HG02884 (cell line): ENCODE measurements around the gene ASTE1.
"Not testable (repeated sequence)": the region's sequence is repeated elsewhere in the genome, so short reads cannot be mapped to it uniquely, and the experiment has no call there.

Experiments
- ATAC-seq: cut with Tn5 transposase; IDR thresholded peaks from one replicate; pipeline ENCODE4 v1.9.1; 2021; ENCODE audit warnings: mild to moderate bottlenecking, moderate library complexity; ENCODE audit not compliant: unreplicated experiment

Gene ASTE1

DNA sequence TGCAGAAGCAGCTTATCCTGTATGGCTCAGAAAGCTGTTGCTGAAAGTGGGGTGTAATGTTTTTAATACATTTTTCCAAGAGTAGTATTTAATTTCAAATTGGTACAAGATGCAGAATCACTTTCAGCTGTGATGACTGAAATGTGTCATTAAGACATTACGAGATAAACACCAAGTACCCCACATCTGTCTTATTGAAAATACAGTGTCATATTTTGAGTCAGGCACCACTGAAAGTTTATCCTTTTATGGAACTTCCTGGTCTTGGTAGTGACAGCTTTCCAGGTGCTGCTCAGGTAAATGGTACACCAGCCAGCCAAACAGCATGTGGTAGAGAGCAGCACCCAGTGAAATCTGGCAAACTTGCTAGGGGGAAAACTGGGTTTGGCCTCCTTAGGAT lies 16.9 kb downstream of the ASTE1 start:
- ATAC-seq = no peak

DNA sequence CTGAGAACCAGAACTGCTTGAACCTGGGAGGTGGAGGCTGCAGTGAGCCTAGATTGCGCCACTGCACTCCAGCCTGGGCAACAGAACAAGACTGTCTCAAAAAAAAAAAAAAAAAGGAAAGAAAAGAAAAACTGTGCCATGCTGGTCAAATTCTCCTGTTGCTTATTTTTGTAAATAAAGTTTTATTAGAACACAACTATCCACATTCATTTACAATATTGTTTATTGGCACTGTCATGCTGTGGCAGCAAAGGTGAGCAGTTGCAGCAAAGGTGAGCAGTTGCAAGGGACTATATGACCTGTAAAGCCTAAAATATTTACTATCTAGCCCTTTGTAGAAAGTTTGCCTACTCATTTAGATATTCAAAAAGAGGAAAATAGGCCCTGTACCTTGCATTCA lies 18.3 kb downstream of the ASTE1 start:
- ATAC-seq = no peak

DNA sequence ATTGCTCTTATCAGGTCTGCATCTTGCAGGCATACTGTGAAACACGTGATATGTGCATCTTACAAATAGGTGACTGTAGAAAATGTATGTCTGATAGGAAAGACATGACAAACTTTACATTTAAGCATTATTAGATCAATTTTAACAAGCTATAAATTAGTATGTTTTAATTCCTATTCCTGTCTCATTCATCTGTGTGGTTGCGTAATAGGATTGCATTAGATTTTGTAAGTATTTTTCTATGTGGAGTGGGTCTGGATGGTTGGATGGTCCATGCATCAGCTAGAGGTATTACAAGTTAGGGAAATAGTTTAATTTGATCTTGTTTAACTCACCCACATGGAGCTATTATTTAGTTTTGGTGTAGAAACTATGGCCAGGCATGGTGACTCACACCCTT lies 18.8 kb downstream of the ASTE1 start:
- no peak for ATAC-seq

DNA sequence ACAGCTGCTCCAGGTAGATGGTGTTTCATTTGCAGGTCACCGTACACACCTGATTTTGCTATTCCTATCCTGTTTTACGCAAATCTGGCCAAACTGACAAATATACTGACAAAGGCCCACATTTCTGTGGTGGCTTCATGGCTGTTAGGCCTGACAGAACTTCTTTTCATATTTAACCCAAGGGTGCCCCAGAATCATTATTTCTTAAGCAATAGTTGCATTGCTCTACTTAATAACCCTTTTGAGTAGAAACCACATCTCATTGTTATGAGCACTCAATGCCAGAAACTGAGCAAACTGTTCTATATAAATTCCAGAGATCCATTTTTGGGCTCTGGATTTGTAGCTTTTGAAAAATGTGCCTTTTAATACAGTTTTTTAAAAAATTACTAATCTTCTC lies 19.4 kb downstream of the ASTE1 start:
- ATAC-seq = no peak

DNA sequence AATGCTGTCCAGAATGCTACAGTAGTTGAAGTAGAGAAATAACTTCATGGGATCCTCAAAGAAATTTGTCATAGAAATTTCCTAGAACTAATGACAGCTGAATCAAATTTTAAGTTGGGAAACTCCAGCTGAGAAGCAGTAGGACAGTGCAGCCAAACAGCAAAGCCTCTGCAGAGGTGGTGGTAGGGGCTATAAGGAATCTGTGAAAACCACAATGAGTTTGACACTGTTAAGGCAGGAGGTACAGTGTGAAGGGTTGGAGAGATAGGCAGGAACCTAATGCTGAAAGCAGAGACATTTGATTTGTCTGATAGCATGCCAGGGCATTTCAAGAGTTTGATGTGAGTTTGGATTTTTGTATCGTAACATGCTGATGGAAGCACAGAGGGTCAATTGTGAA lies 22.0 kb downstream of the ASTE1 start:
- no peak for ATAC-seq

DNA sequence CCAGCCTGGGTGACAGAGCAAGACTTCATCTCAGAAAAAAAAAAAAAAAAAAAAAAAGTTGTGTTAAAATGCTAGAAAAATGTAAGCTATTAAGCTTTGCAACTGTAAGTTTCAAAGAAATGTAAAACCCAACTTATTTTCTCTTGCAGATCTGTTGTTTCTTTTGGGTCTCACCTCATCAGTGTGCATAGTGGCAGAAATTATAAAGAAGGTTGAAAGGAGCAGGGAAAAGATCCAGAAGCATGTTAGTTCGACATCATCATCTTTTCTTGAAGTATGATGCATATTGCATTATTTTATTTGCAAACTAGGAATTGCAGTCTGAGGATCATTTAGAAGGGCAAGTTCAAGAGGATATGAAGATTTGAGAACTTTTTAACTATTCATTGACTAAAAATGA lies 25.6 kb downstream of the ASTE1 start:
- ATAC-seq = no peak

DNA sequence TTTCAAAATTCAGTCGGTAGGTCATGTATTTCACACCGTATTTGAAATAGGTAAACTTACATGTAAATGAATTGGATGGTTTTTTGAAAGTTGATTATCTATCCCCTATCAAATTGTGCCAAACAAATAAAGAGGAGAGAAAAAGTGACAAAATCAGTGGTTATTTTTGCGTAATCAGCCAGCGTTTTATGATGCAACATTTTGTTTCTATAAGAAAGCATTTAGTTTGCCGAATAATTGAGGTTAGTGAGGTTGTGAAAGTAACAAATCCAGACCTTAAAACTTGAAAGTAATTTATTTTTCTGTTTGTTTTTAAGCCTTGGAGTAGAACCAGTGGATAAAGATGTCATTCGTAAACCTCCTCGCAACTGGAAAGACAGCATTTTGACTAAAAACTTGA lies 29.3 kb downstream of the ASTE1 start:
- ATAC-seq = no peak

DNA sequence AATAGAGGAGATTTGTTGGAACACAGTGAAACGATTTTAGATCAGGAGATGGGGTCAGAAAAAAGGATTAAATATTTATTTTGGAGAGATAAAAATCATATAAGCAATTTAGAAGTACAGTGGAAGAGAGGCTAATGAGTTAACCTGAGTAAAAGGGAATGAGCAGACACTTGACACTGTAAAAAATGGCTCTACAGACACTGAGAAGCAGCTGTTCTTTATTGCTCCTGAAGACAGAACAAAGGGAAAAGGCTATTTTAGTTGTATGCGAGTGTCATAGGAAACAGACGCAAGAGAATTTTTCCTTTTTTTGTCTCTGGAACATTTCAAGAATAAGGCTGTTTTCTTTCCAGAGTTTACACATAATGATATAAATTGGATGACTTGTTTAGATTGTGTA lies 34.3 kb downstream of the ASTE1 start:
- no peak for ATAC-seq

DNA sequence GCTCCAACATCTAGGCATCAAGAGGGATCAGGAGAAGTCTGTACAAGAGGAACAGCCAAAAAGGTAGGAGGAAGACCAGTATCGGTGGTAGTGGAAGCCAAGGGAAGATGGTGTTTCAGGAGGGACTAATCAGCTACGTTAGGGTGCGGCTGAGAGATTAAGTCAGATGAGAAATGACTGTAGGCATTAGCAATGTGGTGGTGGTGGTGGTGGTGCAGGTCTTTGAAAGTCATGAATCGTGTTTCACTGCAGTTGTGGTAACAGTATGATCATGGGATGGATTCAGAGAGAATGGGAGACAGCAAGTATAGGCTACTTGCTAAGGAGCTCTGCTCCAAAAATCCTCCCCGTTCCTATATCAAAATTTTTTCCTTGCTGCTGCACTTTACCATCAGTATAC lies 35.5 kb downstream of the ASTE1 start:
- ATAC-seq = no peak

DNA sequence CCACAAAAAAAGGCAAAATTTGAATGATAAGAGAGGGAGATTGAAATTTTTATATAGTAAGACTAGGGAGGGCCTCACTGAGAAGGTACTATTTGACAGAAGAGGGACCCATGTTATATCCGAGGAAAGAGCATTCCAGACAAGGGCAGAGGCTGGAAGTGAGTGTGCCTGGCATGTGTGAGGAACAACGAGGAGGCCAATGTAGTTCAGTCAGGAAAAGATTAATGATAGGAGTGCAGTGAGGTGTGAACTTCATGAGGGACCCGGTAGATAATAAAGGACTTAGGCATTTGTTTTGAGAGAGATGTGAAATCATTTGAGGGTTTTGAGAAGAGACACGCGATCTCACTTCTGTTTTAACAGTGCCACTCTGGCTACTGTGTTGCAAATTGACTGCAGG lies 36.3 kb downstream of the ASTE1 start:
- no peak for ATAC-seq

DNA sequence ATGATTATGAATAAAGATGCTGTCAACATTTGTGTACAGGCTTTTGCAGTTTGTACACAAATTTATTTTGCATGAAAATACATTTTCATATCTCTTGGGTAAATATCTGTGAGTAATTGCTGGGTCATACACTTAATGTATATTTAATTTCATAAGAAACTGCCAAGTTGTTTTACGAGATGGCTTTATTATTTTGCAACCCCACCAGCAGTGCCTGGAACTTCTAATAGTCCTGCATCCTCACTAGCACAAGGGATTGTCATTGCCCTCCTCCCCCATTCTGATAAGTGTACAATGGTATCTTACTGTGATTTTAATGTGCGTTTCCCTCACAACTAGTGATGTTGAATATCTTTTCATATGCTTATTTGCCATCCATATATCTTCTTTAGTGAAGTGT lies 45.2 kb downstream of the ASTE1 start:
- ATAC-seq = no peak

DNA sequence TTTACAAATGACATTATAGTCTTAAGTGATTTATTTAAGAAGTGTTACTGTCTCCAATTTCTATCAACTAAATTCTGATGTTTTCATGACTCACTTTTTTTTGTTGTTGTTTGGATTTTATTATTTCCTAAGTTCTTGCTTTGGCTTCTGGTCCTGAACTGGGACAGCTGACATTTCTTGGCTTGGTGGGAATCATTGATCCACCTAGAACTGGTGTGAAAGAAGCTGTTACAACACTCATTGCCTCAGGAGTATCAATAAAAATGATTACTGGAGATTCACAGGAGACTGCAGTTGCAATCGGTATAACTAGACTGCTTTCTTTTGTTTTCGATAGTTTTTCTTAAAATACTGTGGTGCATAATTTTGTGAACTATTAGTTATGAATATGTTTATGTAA lies 47.5 kb downstream of the ASTE1 start:
- no peak for ATAC-seq

DNA sequence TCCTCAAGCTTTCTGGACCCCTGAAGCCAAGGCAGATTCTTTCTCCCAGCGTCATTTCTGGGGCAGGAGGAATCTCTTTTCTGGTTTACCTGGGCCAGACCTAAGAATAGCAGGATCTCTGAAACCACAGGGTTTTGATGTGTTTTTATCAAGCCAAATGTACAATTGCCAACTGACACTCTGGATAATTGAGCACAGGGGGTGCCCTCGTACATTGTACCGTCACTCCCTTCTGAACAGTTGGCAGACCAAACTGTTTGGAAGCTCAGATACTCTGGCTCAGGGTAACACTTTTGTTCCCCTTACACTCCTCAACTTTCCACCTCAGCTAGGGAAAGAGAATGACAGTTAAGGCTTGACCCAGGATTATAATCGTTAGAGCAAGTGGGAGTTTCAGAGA lies 49.9 kb downstream of the ASTE1 start:
- no peak for ATAC-seq

DNA sequence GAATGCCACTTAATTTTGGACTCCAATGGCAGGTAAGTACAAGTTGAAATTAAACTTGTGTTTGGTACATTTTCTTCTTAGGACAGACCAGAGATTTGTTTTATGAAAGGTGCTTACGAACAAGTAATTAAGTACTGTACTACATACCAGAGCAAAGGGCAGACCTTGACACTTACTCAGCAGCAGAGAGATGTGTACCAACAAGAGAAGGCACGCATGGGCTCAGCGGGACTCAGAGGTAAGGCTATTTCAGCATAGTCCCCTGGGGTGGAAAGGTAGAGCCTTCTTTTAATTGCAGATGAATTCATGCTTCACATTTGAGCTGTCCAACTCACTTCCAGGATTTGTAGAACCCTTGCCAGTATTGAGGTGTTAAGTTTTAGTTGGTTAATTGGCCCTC lies 51.4 kb downstream of the ASTE1 start:
- no peak for ATAC-seq

DNA sequence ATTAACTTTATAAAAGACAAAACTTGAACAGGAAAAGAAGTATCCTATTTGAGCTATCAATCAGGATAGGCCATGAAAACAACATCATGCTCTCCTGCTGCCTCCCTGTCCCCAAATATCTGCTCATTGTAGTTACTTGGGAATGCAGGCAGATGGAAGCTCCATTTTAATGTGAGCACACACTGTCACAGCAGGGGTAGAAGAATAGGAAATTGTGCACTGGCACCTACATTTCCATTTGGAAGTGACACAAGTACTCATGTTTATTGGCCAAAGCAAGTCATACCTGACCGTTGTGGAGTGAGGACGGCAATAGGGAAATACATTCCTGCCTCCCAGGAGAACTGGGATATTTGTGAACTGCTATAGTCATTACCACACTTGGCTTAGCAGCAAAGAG lies 52.4 kb downstream of the ASTE1 start:
- ATAC-seq = no peak

DNA sequence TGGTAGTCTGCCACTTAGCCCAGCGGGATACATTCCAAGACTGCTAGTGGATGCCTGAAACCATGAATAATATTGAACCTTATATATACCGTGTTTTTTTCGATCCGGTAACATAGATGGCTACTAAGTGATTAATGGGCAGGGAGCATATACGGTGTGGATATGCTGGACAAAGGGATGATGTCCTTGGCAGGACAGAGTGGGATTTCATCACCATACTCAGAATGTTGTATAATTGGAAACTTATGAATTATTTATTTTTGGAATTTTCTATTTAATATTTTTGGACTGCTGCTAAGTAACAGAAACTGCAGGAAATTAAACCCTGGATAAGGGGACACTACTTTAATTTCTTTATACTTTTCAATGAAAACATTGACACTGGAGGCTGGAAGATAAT lies 53.2 kb downstream of the ASTE1 start:
- no peak for ATAC-seq

DNA sequence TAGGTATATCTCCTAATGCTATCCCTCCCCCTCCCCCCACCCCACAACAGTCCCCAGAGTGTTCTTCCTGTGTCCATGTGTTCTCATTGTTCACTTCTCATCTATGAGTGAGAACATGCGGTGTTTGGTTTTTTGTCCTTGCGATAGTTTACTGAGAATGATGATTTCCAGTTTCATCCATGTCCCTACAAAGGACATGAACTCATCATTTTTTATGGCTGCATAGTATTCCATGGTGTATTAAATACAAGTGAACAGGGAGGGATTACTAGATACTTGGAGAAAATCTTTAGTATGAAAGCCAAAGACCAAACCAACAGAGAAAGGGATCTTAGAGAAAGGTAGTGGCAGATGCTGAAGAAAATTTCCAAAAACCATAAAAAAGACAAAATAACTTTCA lies 54.0 kb downstream of the ASTE1 start:
- not testable (repeated sequence) for ATAC-seq

DNA sequence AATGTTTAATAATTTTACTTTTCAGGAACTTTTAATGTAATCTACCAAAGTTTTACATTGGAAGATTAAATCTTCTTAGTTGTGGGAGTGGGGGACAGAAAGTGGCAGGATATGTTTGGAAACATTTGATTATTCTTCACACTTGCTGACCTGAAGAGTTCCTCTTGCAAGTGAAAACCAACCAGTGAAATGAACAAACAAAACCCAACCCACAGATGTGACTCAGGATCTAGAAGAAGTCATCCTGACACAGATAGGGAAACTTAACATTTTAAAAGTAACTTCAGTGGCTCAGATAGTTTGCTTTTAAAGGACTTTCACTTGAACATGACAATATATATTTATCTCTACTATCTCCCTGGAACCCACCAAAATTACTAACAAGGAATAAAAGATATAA lies 55.4 kb downstream of the ASTE1 start:
- ATAC-seq = no peak

DNA sequence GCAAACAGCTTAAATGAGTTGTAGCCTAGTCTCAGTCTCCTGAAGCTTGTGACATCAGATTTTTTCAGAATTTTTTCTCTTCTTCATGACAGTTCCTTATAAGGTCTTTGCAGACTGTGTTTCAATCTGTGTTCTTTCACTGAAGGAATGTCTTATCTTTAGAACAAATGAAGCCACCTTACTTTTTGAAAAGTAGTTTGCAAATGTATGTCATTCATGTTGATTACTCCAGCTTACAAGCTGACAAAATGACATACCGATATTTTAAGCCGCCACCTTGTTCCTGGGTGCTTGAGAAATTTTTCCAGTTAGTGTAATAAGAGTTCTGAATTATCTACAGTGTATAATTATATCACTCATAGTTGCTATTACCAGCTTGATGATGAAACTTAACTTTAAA lies 57.0 kb downstream of the ASTE1 start:
- no peak for ATAC-seq

DNA sequence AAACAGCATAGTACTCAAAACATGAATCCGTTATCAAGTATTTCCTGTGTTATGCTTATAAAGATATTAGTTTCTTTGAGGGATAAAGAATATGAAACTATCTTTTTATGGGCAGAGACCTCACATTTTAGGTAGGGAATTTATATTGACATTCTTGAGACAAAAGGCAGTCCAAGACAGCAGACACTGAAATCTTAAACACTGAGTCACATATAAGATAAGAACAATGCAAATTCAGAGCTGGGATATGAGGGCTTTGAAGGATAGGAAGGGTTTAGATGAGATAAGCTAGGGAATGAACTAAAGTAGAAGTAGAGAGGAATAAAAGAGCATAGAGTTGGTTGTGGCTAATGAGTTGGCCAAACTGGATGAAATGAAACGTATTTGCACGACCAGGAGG lies 58.4 kb downstream of the ASTE1 start:
- ATAC-seq = no peak

DNA sequence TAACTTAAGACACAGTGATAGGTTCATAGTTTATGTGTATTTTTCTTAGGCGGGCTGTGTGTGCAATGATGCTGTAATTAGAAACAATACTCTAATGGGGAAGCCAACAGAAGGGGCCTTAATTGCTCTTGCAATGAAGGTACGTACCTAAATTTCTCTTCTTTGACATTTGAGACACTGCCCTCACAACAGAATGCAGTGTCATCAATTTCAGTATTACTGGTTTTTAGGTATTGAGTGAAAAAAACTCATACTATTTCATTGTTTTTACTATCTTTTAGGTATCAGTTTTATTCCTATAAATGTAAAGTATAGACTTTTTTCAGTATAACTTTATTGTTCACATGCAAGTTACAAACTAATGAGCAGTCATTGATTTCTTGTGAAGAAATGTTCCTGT lies 59.3 kb downstream of the ASTE1 start:
- no peak for ATAC-seq

DNA sequence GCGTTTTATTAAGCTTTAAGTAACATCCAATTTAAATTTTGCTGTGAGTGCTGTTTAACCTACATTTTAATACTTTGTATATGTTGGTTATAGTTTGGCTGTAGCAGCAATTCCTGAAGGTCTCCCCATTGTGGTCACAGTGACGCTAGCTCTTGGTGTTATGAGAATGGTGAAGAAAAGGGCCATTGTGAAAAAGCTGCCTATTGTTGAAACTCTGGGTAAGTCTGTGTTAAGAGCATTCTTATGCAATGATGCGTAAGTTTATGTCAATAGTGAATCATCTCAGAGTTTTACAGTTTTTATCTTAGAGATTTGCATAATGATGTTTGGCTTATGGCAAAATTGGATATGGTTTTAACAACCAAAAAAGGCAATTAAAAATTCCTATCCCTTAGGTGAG lies 62.7 kb downstream of the ASTE1 start:
- no peak for ATAC-seq
